Glomerular visceral epithelial cell (primary cell): ENCODE data around the gene STEAP1B.

Experiments
- DNase-seq: peaks from one replicate; pipeline ENCODE4 v3.0.0-alpha.2; 2016; ENCODE audit errors: extremely low spot score

Gene STEAP1B

GRCh38 chr7:22371878-22372277 is 128.1 kb downstream of the STEAP1B start:
- no peak for DNase-seq
